DMS153 (cell line): Measurements from ENCODE around the gene SCO1.
"Not testable (repeated sequence)": the region's sequence is repeated elsewhere in the genome, so short reads cannot be mapped to it uniquely, and the experiment has no call there.

Experiments used
- DNase-seq: peaks from one replicate; lab custom pipeline; 2025; lab: John Stamatoyannopoulos, UW

The SCO1 gene

GRCh38 chr17:10725262-10725661 is 27.9 kb upstream of the SCO1 start:
- no peak for DNase-seq

GRCh38 chr17:10724546-10725195 is 27.3 kb upstream of the SCO1 start:
- no peak for DNase-seq

GRCh38 chr17:10718547-10718946 is 21.2 kb upstream of the SCO1 start:
- no peak for DNase-seq

- DNase-seq, result no peak
Observed at GRCh38 chr17:10716218-10716617, 18.9 kb upstream of the SCO1 start.

GRCh38 chr17:10713318-10713717 is 16.0 kb upstream of the SCO1 start:
- no peak for DNase-seq

GRCh38 chr17:10705727-10706126 is 8.4 kb upstream of the SCO1 start:
- no peak for DNase-seq

GRCh38 chr17:10702574-10702973 is 5.2 kb upstream of the SCO1 start:
- DNase-seq, result no peak

- DNase-seq, result no peak
Observed at GRCh38 chr17:10699856-10700255, 2.5 kb upstream of the SCO1 start.

GRCh38 chr17:10698096-10698818 is 924 bp upstream of the SCO1 start:
- no peak for DNase-seq

- DNase-seq, result not testable (repeated sequence)
Observed at GRCh38 chr17:10695875-10696407, 1.4 kb downstream of the SCO1 start.

- DNase-seq, result no peak
Observed at GRCh38 chr17:10687499-10687898, 9.8 kb downstream of the SCO1 start.

- DNase-seq, result no peak
Observed at GRCh38 chr17:10683853-10684252, 13.5 kb downstream of the SCO1 start.

GRCh38 chr17:10681866-10682446 is 15.4 kb downstream of the SCO1 start:
- no peak for DNase-seq

- no peak for DNase-seq
Observed at GRCh38 chr17:10674704-10675103, 22.6 kb downstream of the SCO1 start.

GRCh38 chr17:10673312-10673711 is 24.0 kb downstream of the SCO1 start:
- no peak for DNase-seq

- no peak for DNase-seq
Observed at GRCh38 chr17:10668775-10669174, 28.6 kb downstream of the SCO1 start.

GRCh38 chr17:10666906-10667305 is 30.4 kb downstream of the SCO1 start:
- DNase-seq, result no peak

- DNase-seq, result no peak
Observed at GRCh38 chr17:10664571-10664970, 32.8 kb downstream of the SCO1 start.

GRCh38 chr17:10663231-10663630 is 34.1 kb downstream of the SCO1 start:
- no peak for DNase-seq

GRCh38 chr17:10661437-10661836 is 35.9 kb downstream of the SCO1 start:
- no peak for DNase-seq

- DNase-seq, result no peak
Observed at GRCh38 chr17:10657879-10658278, 39.5 kb downstream of the SCO1 start.

- no peak for DNase-seq
Observed at GRCh38 chr17:10657148-10657547, 40.2 kb downstream of the SCO1 start, which contains the start of gene MYH3. Gene MYH3, minus strand, starts transcription at chr17:10657309. Its CDS starts 2,245 bp downstream, at chr17:10655064.

GRCh38 chr17:10653987-10654386 is 43.3 kb downstream of the SCO1 start:
- no peak for DNase-seq
